GM10266 (cell line): Measurements from ENCODE around the gene ATE1.

ENCODE experiments used
- DNase-seq: peaks from one replicate; pipeline ENCODE4 v3.0.0; 2012; ENCODE audit errors: extremely low spot score
- TF ChIP-seq, protein P1 (sequence below): IDR thresholded peaks from 2 replicates; pipeline ENCODE4 v1.5.1; 2012; ENCODE audit warnings: mild to moderate bottlenecking, low read depth; ENCODE audit not compliant: control insufficient read depth, insufficient read depth; ENCODE audit errors: missing control alignments

ATE1 gene

DNA sequence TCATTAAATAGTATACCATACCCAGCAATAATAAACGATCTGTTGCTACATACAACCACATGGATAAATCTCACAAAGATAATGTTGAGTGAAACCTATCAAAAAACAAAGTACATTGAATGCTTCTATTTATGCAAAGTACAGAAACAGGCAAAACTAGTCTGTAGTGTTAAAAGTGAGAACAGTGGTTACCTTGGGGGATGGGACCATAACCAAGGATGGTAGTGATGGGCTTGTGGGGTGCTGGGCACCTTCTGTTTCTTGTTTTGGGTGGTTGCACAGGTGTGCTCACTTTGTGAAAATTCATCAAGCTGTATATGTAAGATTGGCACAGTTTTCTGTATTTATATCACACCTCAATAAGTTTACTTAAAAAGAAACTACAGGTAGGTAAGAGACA, 105.7 kb downstream of the ATE1 start:
- DNase-seq = no peak
- TF ChIP-seq, protein P1, sequence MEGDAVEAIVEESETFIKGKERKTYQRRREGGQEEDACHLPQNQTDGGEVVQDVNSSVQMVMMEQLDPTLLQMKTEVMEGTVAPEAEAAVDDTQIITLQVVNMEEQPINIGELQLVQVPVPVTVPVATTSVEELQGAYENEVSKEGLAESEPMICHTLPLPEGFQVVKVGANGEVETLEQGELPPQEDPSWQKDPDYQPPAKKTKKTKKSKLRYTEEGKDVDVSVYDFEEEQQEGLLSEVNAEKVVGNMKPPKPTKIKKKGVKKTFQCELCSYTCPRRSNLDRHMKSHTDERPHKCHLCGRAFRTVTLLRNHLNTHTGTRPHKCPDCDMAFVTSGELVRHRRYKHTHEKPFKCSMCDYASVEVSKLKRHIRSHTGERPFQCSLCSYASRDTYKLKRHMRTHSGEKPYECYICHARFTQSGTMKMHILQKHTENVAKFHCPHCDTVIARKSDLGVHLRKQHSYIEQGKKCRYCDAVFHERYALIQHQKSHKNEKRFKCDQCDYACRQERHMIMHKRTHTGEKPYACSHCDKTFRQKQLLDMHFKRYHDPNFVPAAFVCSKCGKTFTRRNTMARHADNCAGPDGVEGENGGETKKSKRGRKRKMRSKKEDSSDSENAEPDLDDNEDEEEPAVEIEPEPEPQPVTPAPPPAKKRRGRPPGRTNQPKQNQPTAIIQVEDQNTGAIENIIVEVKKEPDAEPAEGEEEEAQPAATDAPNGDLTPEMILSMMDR = no peak

DNA sequence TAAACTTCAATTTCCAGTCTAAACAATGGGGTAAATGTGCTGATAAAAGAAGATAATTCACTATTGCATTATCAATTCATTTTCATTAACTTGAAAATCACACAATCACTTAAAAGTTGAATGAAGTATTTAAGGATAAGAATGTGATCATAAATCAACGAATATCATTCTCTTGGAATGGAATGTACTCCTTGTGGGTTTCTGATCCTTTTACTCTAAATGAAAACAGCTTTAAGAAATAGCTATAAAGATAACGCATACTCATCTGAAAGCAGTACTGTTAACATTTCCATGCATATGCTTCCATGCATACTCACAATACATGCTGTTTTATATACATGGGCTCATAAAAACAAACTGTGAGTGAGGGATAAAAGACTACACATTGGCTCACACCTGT, 108.8 kb downstream of the ATE1 start:
- no peak for DNase-seq
- TF ChIP-seq, protein P1 = no peak

DNA sequence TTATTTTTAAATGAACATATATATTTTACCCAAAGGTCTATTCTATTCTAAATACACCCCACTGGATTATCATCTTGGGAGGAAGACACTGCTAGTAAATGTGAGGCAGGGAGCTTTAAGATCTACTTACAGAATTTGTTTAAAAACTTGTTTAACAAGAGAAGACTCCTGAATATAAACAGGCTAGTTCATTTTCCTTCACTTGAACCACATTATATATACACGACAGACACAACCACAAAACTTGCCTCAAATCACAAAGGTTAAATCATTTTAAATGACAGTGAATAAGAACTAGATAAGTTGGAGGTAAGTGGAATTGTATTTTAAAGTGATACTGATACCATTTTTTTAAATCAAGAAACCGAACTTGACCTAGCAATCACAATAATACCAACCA, 109.2 kb downstream of the ATE1 start:
- TF ChIP-seq, protein P1 = no peak
- DNase-seq = no peak

- no peak for DNase-seq
- TF ChIP-seq, protein P1 = no peak
These were observed 111.6 kb downstream of the ATE1 start for GRCh38 chr10:121816197-121816596.

GRCh38 chr10:121813857-121814256, 114.0 kb downstream of the ATE1 start:
- no peak for DNase-seq

GRCh38 chr10:121813211-121813815, 114.5 kb downstream of the ATE1 start:
- TF ChIP-seq, protein P1 = no peak
- no peak for DNase-seq

More at GRCh38 chr10:121813857-121814256, 114.0 kb downstream of the ATE1 start:
- TF ChIP-seq, protein P1 = no peak

DNA sequence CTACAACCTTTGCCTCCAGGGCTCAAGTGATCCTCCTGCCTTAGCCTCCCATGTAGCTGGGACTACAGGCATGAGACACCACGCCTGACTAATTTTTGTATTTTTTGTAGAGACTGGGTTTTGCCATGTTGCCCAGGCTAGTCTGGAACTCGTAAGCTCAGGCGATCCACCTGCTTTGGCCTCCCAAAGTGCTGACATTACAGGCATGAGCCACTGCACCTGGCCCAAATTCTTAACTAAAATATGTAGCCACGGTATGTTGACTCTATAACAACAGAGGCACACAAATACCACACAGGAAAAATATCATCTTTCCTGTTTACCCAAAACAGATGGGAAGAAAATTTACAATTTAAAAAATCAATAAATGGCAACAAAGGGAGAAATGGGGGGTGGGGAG, 115.8 kb downstream of the ATE1 start:
- TF ChIP-seq, protein P1 = no peak
- DNase-seq = no peak
